Endothelial cell of umbilical vein (primary cell): ENCODE measurements around the gene RASD2. TPM values are rescaled to one million over a fixed set of nuclear protein-coding genes. Genes with fewer than 3 reads are reported as not detected.

Experiments used
- BruUV-seq: library from RNA; stranded (reverse); fragments of 400-500 nt; replicated peaks from 2 replicates; lab custom pipeline; 2021; lab: Mats Ljungman, UMichigan
- CTCF ChIA-PET: fragments of 300-600, 350-600 bp; sonication (Branson Sonifier 250); formaldehyde crosslinking; loops from one replicate; lab custom pipeline; 2021; ENCODE audit warnings: antibody characterized with exemption, inconsistent platforms; lab: Charles Lee
- POLR2A ChIA-PET: fragments of 300-600, 350-600 bp; sonication (Branson Sonifier 250); formaldehyde crosslinking; loops from one replicate; lab custom pipeline; 2021; ENCODE audit warnings: antibody characterized with exemption, inconsistent platforms; lab: Charles Lee
- DNase-seq: peaks from one replicate; pipeline ENCODE4 v3.0.0-alpha.2; 2011; ENCODE audit warnings: low read depth, low spot score
- FAIRE-seq: peaks from 2 replicates; lab custom pipeline; 2011; peaks lifted over from hg19 to GRCh38; lab: Jason Lieb, UNC
- H2AFZ ChIP-seq: 2 replicates; pipeline ENCODE4 v1.6.0; 2012; ENCODE audit warnings: low read depth, low read length, control low read depth, inconsistent platforms
- H3K27ac ChIP-seq: 2 replicates; pipeline ENCODE4 v1.5.1; 2011; ENCODE audit warnings: low read depth, mild to moderate bottlenecking, control low read depth, low read length, moderate library complexity; ENCODE audit not compliant: insufficient read depth
- H3K27me3 ChIP-seq, 2 experiments: 2 replicates each; pipeline versions ENCODE4 v1.6.0 to v1.6.1; 2011; ENCODE audit warnings: low read length in 2 of 2, mixed read lengths in 1 of 2; ENCODE audit not compliant: control insufficient read depth in 2 of 2, insufficient read depth in 2 of 2
- H3K36me3 ChIP-seq, 2 experiments: 2 replicates in 1 of 2; 3 replicates in 1 of 2; pipeline ENCODE4 v1.5.1; 2011; ENCODE audit warnings: low read length in 2 of 2, mild to moderate bottlenecking in 1 of 2, moderate library complexity in 1 of 2; ENCODE audit not compliant: control insufficient read depth in 2 of 2, insufficient read depth in 2 of 2; ENCODE audit errors: extremely low read depth in 1 of 2
- H3K4me1 ChIP-seq: 3 replicates; pipeline ENCODE4 v1.5.1; 2011; ENCODE audit warnings: mild to moderate bottlenecking, low read length; ENCODE audit not compliant: control insufficient read depth, insufficient read depth; ENCODE audit errors: extremely low read depth
- H3K4me2 ChIP-seq: 2 replicates; pipeline ENCODE4 v1.6.1; 2011; ENCODE audit warnings: low read length, control low read depth, mixed read lengths; ENCODE audit not compliant: insufficient read depth
- H3K4me3 ChIP-seq, 3 experiments: fragments of 200-600 bp in 1 of 3; sonication (generic), shearing (Covaris generic) in 1 of 3; replicated peaks in 1 of 3; 2 replicates each; pipeline ENCODE4 v1.5.1; 2011 to 2016; ENCODE audit warnings: control low read depth in 3 of 3, low read length in 3 of 3, mild to moderate bottlenecking in 2 of 3, inconsistent platforms in 1 of 3, low read depth in 1 of 3, moderate library complexity in 1 of 3; ENCODE audit not compliant: insufficient read depth in 1 of 3
- H3K79me2 ChIP-seq: 2 replicates; pipeline ENCODE4 v1.6.0; 2012; ENCODE audit warnings: low read length, inconsistent platforms; ENCODE audit not compliant: control insufficient read depth, insufficient read depth
- H3K9ac ChIP-seq: replicated peaks from 2 replicates; pipeline ENCODE3; 2011; ENCODE audit warnings: low read length, control low read depth; ENCODE audit not compliant: insufficient read depth; ENCODE audit errors: extremely low read depth
- H3K9me1 ChIP-seq: replicated peaks from 3 replicates; pipeline ENCODE4 v1.6.0; 2011; ENCODE audit warnings: mild to moderate bottlenecking, low read length; ENCODE audit not compliant: control insufficient read depth, insufficient read depth; ENCODE audit errors: extremely low read depth
- H3K9me3 ChIP-seq: replicated peaks from 2 replicates; pipeline ENCODE4 v1.5.1; 2012; ENCODE audit warnings: low read length, inconsistent platforms; ENCODE audit not compliant: control insufficient read depth, insufficient read depth
- H4K20me1 ChIP-seq: replicated peaks from 2 replicates; pipeline ENCODE3; 2011; ENCODE audit warnings: mild to moderate bottlenecking, low read length; ENCODE audit not compliant: control insufficient read depth, insufficient read depth; ENCODE audit errors: extremely low read depth
- CTCF ChIP-seq, 2 donors: IDR thresholded peaks; 1 replicate in 1 of 2; 2 replicates in 1 of 2; pipeline ENCODE4 v1.5.1; 2011; ENCODE audit warnings: low read length in 2 of 2, mild to moderate bottlenecking in 2 of 2, moderate library complexity in 2 of 2, control low read depth in 1 of 2, inconsistent platforms in 1 of 2, low read depth in 1 of 2; ENCODE audit not compliant: insufficient read depth in 1 of 2; ENCODE audit errors: extremely low read depth in 1 of 2
- EZH2 ChIP-seq: IDR thresholded peaks from 2 replicates; pipeline ENCODE4 v1.6.1; 2012; ENCODE audit warnings: borderline replicate concordance, low read depth, mild to moderate bottlenecking, moderate library complexity, low read length, inconsistent platforms; ENCODE audit not compliant: severe bottlenecking
- FOS ChIP-seq: IDR thresholded peaks from 2 replicates; pipeline ENCODE4 v1.6.1; 2011; ENCODE audit warnings: mild to moderate bottlenecking, low read length, moderate library complexity, borderline replicate concordance; ENCODE audit not compliant: insufficient read depth
- JUN ChIP-seq: IDR thresholded peaks from 2 replicates; pipeline ENCODE4 v1.6.1; 2011; ENCODE audit warnings: borderline replicate concordance, low read depth; ENCODE audit not compliant: insufficient read length, insufficient read depth
- POLR2A ChIP-seq: IDR thresholded peaks from 2 replicates; pipeline ENCODE4 v1.6.1; 2012; ENCODE audit warnings: low read depth, mild to moderate bottlenecking, control low read depth, low read length
- dilution Hi-C: fragments of 300-500 bp; cut with MboI; formaldehyde crosslinking; loops from one replicate; pipeline ENCODE4 v1.15.0; 2019; ENCODE audit warnings: low sequenced_read_pairs; ENCODE audit not compliant: extremely low pct_ligation_motif_present
- intact Hi-C: fragments of 100-400 bp; cut with micrococcal nuclease; formaldehyde crosslinking; loops from one replicate; pipeline ENCODE4 v1.10.0; 2022
- polyA plus RNA-seq, 4 experiments: library from polyadenylated mRNA; depleted of rRNA in 3 of 4; stranded (reverse) in 3 of 4; unstranded in 1 of 4; fragments of >200 nt; gene quantifications; 2 replicates each; pipeline versions ENCODE4 v1.2.1 to v1.2.3, GENCODE V29; 2011 to 2012; ENCODE audit warnings: missing spikeins in 1 of 4
- total RNA-seq: library from RNA; stranded (reverse); gene quantifications from 2 replicates; pipeline ENCODE4 v1.2.3, GENCODE V29; 2021

The RASD2 gene
- total and polyA plus RNA-seq, 2 donors (not counting 3 experiments of a cell fraction or from before 2014, with no cell fraction given), result not detected

GRCh38 chr22:35587896-35588295 is 47.3 kb downstream of the RASD2 start:
- FAIRE-seq (no peak), DNase-seq (no peak)
- H3K27ac ChIP-seq, result no peak overlapping the region
- peaks cover 0 to 2% of the 10 kb centered on the region in 2 experiments for H3K27me3 ChIP-seq
- H3K9me3 ChIP-seq, result no peaks in the 10 kb centered on the region
- H3K36me3 ChIP-seq, result no peaks in the 10 kb centered on the region
- no peaks in the 10 kb centered on the region for H3K9me1 ChIP-seq
- intact Hi-C loops (no loop called here), dilution Hi-C loops (no loop called here)
- no TSS peak for BruUV-seq
- H3K79me2 ChIP-seq, result no peaks in the 10 kb centered on the region
- no peak overlapping the region for H3K4me2 ChIP-seq
- H4K20me1 ChIP-seq, result no peaks in the 10 kb centered on the region
- H3K4me3 ChIP-seq, result no peak overlapping the region
- H3K4me1 ChIP-seq, result no peaks in the 10 kb centered on the region
- TF ChIP-seq CTCF (IDR thresholded peaks at IDR 0.05; ENCODE audit: extremely low read depth in 1 of 2, insufficient read depth in 1 of 2, low read depth in 1 of 2, low read length in 2 of 2), result no peak
- TF ChIP-seq JUN, result no peak
- no peak for TF ChIP-seq EZH2
- no peak for TF ChIP-seq POLR2A
- no peak for TF ChIP-seq FOS
- H2AFZ ChIP-seq, result no peak overlapping the region
- ChIA-PET POLR2A (no interaction called here), CTCF (interaction anchor here (1.9 kb wide), 1 partner anchor 157 kb away, joined by 6 read pairs; no protein-coding TSS in a partner anchor)
- H3K9ac ChIP-seq, result no peak overlapping the region
